Measurements from ENCODE around the gene SYS1.
A peak's percentile ranks its signal among the peaks of the same experiment; 100 is the strongest.

The SYS1 gene

GRCh38 chr20:45359406-45360148, 3.4 kb upstream of the SYS1 start:
- no peak for TF ChIP-seq CTCF (conservative IDR thresholded peaks at IDR 0.05)
- H3K27ac ChIP-seq = no peak overlapping the region

DNA sequence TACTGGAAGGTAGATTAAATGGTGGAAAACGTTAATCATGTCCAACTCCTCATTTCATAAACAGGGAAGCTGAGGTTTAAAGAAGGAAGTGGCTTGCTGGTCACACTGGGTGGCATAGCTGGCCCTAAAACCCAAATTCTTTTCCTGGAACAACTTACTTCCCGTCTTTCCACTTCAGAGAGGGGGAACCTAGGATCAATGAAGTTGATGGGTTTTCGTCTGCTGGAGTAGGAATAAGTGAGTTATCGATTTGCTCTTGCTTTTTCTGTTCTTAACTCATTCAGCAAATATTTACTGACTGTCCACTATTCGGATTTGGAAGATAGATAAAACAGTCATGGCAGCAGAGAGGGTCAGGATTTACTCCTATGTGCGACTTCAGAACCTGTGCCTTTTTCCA, 1.2 kb upstream of the SYS1 start:
- no peak for TF ChIP-seq CTCF (conservative IDR thresholded peaks at IDR 0.05)
- peak overlapping the region; percentile 96; the same call in 1 of the 2 replicates for H3K27ac ChIP-seq

DNA sequence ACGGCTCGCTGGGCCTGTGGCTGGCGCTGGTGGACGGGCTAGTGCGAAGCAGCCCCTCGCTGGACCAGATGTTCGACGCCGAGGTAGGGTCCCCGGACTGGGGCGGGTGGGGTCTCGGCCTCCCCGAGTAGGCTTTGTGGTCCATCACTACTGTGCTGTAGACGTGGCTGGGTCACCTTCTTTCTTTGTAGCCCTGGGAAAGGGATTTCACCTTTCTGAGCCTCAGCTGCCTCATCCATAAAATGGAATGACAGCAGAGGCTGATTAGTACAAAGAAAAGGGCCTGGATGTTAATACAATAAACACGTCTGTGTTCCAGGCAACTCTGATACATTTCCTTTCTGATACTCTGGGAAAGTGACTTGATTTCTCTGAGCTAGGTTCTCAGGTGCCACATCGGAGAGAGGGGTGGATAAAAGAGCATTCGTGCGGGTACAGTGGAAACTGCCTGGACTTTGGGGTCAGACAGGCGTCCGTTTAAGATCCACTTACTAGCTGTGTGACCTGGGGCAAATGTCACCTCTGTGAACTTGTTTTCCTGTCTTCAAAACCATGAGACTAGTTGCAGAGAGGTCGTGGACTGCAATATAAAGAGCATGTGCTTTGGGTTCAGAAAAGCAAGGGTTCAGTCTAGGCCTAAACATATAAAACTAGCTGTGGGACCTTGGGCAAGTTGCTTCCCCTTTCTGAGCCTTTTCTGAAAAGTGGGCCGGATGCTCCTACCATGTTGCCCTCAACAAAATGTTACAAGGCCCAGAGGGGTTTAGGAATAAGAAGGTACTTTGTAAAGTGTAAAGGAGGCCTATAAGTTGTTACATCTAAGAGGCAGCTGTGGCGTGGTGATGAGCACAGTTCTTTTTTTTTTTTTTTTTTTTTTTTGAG, 896 bp downstream of the SYS1 start:
- TF ChIP-seq CTCF (conservative IDR thresholded peaks at IDR 0.05) = no peak
- H3K27ac ChIP-seq = peak overlapping the region; percentile 96

DNA sequence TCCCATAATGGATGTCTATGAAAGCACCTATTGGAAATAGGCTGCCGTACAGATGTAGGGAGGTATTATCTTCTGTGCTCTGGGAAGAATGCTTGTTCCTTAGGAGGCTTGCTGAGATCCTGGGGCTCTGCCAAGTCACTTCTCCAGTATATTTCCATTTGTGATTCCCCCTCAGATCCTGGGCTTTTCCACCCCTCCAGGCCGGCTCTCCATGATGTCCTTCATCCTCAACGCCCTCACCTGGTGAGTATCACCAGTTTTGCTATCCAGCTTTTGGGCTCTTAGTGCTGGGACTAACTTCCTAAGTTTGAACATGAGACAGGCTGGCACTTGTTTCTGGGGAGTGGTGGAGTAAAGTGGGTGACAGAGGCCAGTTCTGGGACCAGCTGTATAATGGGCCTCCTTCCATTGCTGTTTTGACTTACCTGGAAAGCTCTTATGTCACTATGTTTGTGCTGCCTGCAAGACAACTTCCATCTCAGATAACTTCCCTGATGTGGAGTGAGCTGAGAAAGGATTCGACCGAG, 2.6 kb downstream of the SYS1 start:
- H3K27ac ChIP-seq = no peak overlapping the region
- no peak for TF ChIP-seq CTCF (conservative IDR thresholded peaks at IDR 0.05)

- no peak overlapping the region for H3K27ac ChIP-seq
- TF ChIP-seq CTCF (conservative IDR thresholded peaks at IDR 0.05) = no peak
Measured at GRCh38 chr20:45366192-45366591, 3.2 kb downstream of the SYS1 start.

DNA sequence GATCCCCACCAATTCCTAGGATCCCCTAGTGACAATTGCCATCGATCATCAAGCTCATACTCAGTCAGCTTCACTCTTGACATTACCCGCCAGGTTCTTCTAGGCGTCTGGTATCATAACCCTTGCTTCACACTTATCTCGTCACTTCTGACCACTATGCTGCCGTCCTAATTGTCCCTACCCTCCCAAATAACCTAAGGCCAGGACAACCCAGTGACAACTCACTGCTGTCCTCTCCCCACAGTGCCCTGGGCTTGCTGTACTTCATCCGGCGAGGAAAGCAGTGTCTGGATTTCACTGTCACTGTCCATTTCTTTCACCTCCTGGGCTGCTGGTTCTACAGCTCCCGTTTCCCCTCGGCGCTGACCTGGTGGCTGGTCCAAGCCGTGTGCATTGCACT, 3.7 kb downstream of the SYS1 start:
- no peak for TF ChIP-seq CTCF (conservative IDR thresholded peaks at IDR 0.05)
- no peak overlapping the region for H3K27ac ChIP-seq

- no peak overlapping the region for H3K27ac ChIP-seq
- no peak for TF ChIP-seq CTCF (conservative IDR thresholded peaks at IDR 0.05)
Measured at GRCh38 chr20:45367126-45367525, 4.2 kb downstream of the SYS1 start.

Data from VCaP (cell line).